Naive thymus-derived CD4-positive, alpha-beta T cell (primary cell): ENCODE data around the gene TSPAN8. TPM values are rescaled to one million over a fixed set of nuclear protein-coding genes. Genes with fewer than 3 reads are reported as not detected.

Experiments used
- ATAC-seq: fragments of 150-1000 bp; cut with Tn5 transposase; 2 replicates; pipeline ENCODE4 v1.10.0; 2021; ENCODE audit warnings: mild to moderate bottlenecking, moderate library complexity
- CTCF ChIA-PET: fragments of 350-600 bp; sonication (Branson Sonifier 250); formaldehyde crosslinking; loops from one replicate; lab custom pipeline; 2021; ENCODE audit warnings: antibody characterized with exemption; lab: Charles Lee
- POLR2A ChIA-PET: fragments of 350-600 bp; sonication (Branson Sonifier 250); formaldehyde crosslinking; loops from one replicate; lab custom pipeline; 2021; ENCODE audit warnings: antibody characterized with exemption, inconsistent platforms; lab: Charles Lee
- DNase-seq, 9 donors: peaks; one replicate each; pipeline versions ENCODE4 v3.0.0 to v3.0.0-alpha.2; 2020 to 2022; ENCODE audit warnings: mixed read lengths in 1 of 9
- H3K27ac ChIP-seq: one replicate; pipeline ENCODE4 v1.7.0; 2013; ENCODE audit warnings: mild to moderate bottlenecking, low read depth, low read length, moderate library complexity
- H3K27me3 ChIP-seq, 2 donors: one replicate each; pipeline ENCODE4 v1.7.0; 2013; ENCODE audit warnings: low read length in 2 of 2, mild to moderate bottlenecking in 2 of 2, moderate library complexity in 2 of 2; ENCODE audit not compliant: control insufficient read depth in 2 of 2, insufficient read depth in 2 of 2
- H3K36me3 ChIP-seq, 3 experiments: 1 replicate in 2 of 3; 2 replicates in 1 of 3; pipeline ENCODE4 v1.7.0; 2013; ENCODE audit warnings: low read length in 3 of 3, mild to moderate bottlenecking in 3 of 3, moderate library complexity in 1 of 3; ENCODE audit not compliant: insufficient read depth in 3 of 3, control insufficient read depth in 2 of 3
- H3K4me1 ChIP-seq, 2 donors: one replicate each; pipeline ENCODE4 v1.7.0; 2013; ENCODE audit warnings: low read length in 2 of 2, mild to moderate bottlenecking in 2 of 2, moderate library complexity in 1 of 2; ENCODE audit not compliant: control insufficient read depth in 2 of 2, insufficient read depth in 2 of 2
- H3K4me3 ChIP-seq: 2 replicates; pipeline ENCODE4 v1.7.0; 2013; ENCODE audit warnings: mild to moderate bottlenecking, low read length
- H3K9me3 ChIP-seq, 3 experiments: 1 replicate in 2 of 3; 2 replicates in 1 of 3; pipeline ENCODE4 v1.7.0; 2013; ENCODE audit warnings: low read length in 3 of 3; ENCODE audit not compliant: control insufficient read depth in 2 of 3
- H3K27ac Mint-ChIP-seq, 9 donors: one replicate each; pipeline ENCODE4 v1.8.0; 2020 to 2022; ENCODE audit warnings: mixed read lengths in 9 of 9, mild to moderate bottlenecking in 8 of 9, moderate library complexity in 5 of 9, inconsistent platforms in 2 of 9
- H3K27me3 Mint-ChIP-seq, 5 donors: one replicate each; pipeline ENCODE4 v1.8.0; 2021 to 2022; ENCODE audit warnings: mixed read lengths in 5 of 5, mild to moderate bottlenecking in 1 of 5
- H3K36me3 Mint-ChIP-seq, 5 donors: one replicate each; pipeline ENCODE4 v1.8.0; 2020 to 2022; ENCODE audit warnings: mixed read lengths in 5 of 5, mild to moderate bottlenecking in 3 of 5, inconsistent platforms in 1 of 5
- H3K4me1 Mint-ChIP-seq, 7 donors: one replicate each; pipeline ENCODE4 v1.8.0; 2020 to 2022; ENCODE audit warnings: mixed read lengths in 7 of 7, mild to moderate bottlenecking in 3 of 7, inconsistent platforms in 1 of 7
- H3K4me3 Mint-ChIP-seq, 10 donors: one replicate each; pipeline ENCODE4 v1.8.0; 2020 to 2022; ENCODE audit warnings: mild to moderate bottlenecking in 10 of 10, mixed read lengths in 10 of 10, moderate library complexity in 6 of 10, inconsistent platforms in 2 of 10
- H3K9me3 Mint-ChIP-seq, 11 donors: one replicate each; pipeline ENCODE4 v1.8.0; 2020 to 2022; ENCODE audit warnings: mixed read lengths in 11 of 11, mild to moderate bottlenecking in 4 of 11, inconsistent platforms in 1 of 11, moderate library complexity in 1 of 11
- intact Hi-C, 2 donors: fragments of 100-400 bp; cut with micrococcal nuclease; formaldehyde crosslinking; loops; one replicate each; pipeline ENCODE4 v1.15.1; 2023
- polyA plus RNA-seq, 2 donors: library from polyadenylated mRNA; unstranded; fragments of 300-500 nt; fragmentation: Illumina TruSeq; gene quantifications; one replicate each; pipeline ENCODE4 v1.2.3, GENCODE V29; 2021
- total RNA-seq, 6 experiments: library from RNA in 5 of 6; stranded (reverse) in 5 of 6; gene quantifications; 1 replicate in 5 of 6; 2 replicates in 1 of 6; pipeline ENCODE4 v1.2.3 and lab custom pipeline; 2021 to 2026

Gene TSPAN8
- total RNA-seq (not detected), polyA plus RNA-seq (not detected), total RNA-seq (lab: John Stamatoyannopoulos, UW) (not detected)

GRCh38 chr12:71157601-71158233 is at the start of gene TSPAN8:
TSPAN8 (minus strand) TSS chr12:71157999; CDS start chr12:71157678, 321 bp downstream.
- H3K4me3 ChIP-seq = no peak within 1 kb of the TSS
- H3K36me3 Mint-ChIP-seq = no peaks in the 10 kb centered on the region
- no peaks in the 10 kb centered on the region for H3K9me3 ChIP-seq
- H3K27me3 Mint-ChIP-seq = no peaks in the 10 kb centered on the region
- no peaks in the 10 kb centered on the region for H3K4me1 ChIP-seq
- H3K4me1 Mint-ChIP-seq = no peaks in the 10 kb centered on the region
- ChIA-PET CTCF (interaction anchor here (0.7 kb wide), 1 partner anchor 18 kb away, joined by 3 read pairs; no protein-coding TSS in a partner anchor), POLR2A (no interaction called here)
- ATAC-seq (no peak), DNase-seq (no peak)
- no peak within 1 kb of the TSS for H3K4me3 Mint-ChIP-seq
- H3K27ac Mint-ChIP-seq = no peak within 1 kb of the TSS
- H3K27me3 ChIP-seq = no peaks in the 10 kb centered on the region
- H3K27ac ChIP-seq = no peak within 1 kb of the TSS
- no peaks in the 10 kb centered on the region for H3K36me3 ChIP-seq
- peaks cover 0 to 5% (median 0%) of the 10 kb centered on the region in 11 donors for H3K9me3 Mint-ChIP-seq
- intact Hi-C loops = no loop called here

GRCh38 chr12:71201136-71201679 is 43.4 kb upstream of the TSPAN8 start:
- Mint-ChIP-seq H3K27me3 (peaks cover 0 to 5% (median under 1%) of the 10 kb centered on the region in 5 donors), H3K27ac (no peak overlapping the region), H3K4me3 (no peak overlapping the region), H3K36me3 (no peaks in the 10 kb centered on the region), H3K9me3 (peaks cover 0 to 5% (median under 1%) of the 10 kb centered on the region in 11 donors), H3K4me1 (no peaks in the 10 kb centered on the region)
- Histone ChIP-seq H3K9me3 (no peaks in the 10 kb centered on the region), H3K4me3 (no peak overlapping the region), H3K27ac (no peak overlapping the region), H3K36me3 (no peaks in the 10 kb centered on the region), H3K27me3 (no peaks in the 10 kb centered on the region), H3K4me1 (no peaks in the 10 kb centered on the region)
- DNase-seq (no peak), ATAC-seq (no peak)
- intact Hi-C loops = no loop called here
- ChIA-PET CTCF (interaction anchor here (0.5 kb wide), 1 partner anchor 254 kb away, joined by 3 read pairs; no protein-coding TSS in a partner anchor), POLR2A (no interaction called here)

- DNase-seq (no peak), ATAC-seq (no peak)
- intact Hi-C loops = no loop called here
- Histone ChIP-seq H3K9me3 (no peaks in the 10 kb centered on the region), H3K27ac (no peak overlapping the region), H3K36me3 (no peaks in the 10 kb centered on the region), H3K4me3 (no peak overlapping the region), H3K27me3 (no peaks in the 10 kb centered on the region), H3K4me1 (no peaks in the 10 kb centered on the region)
- H3K4me1 Mint-ChIP-seq = no peaks in the 10 kb centered on the region
- ChIA-PET POLR2A (no interaction called here), CTCF (no interaction called here)
- H3K27ac Mint-ChIP-seq = no peak overlapping the region
- peaks cover 0 to 5% (median 0%) of the 10 kb centered on the region in 11 donors for H3K9me3 Mint-ChIP-seq
- H3K4me3 Mint-ChIP-seq = no peak overlapping the region
- H3K27me3 Mint-ChIP-seq = peaks cover 0 to 5% (median 0%) of the 10 kb centered on the region in 5 donors
- no peaks in the 10 kb centered on the region for H3K36me3 Mint-ChIP-seq
Observed at GRCh38 chr12:71200706-71201105, 42.9 kb upstream of the TSPAN8 start.

- Mint-ChIP-seq H3K36me3 (no peaks in the 10 kb centered on the region), H3K4me3 (no peak overlapping the region), H3K4me1 (no peaks in the 10 kb centered on the region), H3K9me3 (peaks cover 0 to 5% (median 0%) of the 10 kb centered on the region in 11 donors), H3K27me3 (peaks cover 0 to 5% (median 0%) of the 10 kb centered on the region in 5 donors), H3K27ac (no peak overlapping the region)
- ATAC-seq (no peak), DNase-seq (no peak)
- H3K36me3 ChIP-seq = no peaks in the 10 kb centered on the region
- H3K27me3 ChIP-seq = no peaks in the 10 kb centered on the region
- no peaks in the 10 kb centered on the region for H3K4me1 ChIP-seq
- intact Hi-C loops = no loop called here
- no peak overlapping the region for H3K27ac ChIP-seq
- ChIA-PET POLR2A (no interaction called here), CTCF (no interaction called here)
- no peaks in the 10 kb centered on the region for H3K9me3 ChIP-seq
- H3K4me3 ChIP-seq = no peak overlapping the region
Observed at GRCh38 chr12:71197460-71197859, 39.7 kb upstream of the TSPAN8 start.

GRCh38 chr12:71195338-71195896 is 37.6 kb upstream of the TSPAN8 start:
- POLR2A ChIA-PET = no interaction called here
- H3K4me1 ChIP-seq = no peaks in the 10 kb centered on the region
- Mint-ChIP-seq H3K4me3 (no peak overlapping the region), H3K27ac (no peak overlapping the region), H3K36me3 (no peaks in the 10 kb centered on the region), H3K4me1 (no peaks in the 10 kb centered on the region), H3K9me3 (peaks cover 0 to 5% (median 0%) of the 10 kb centered on the region in 11 donors), H3K27me3 (peaks cover 0 to 5% (median 0%) of the 10 kb centered on the region in 5 donors)
- no peaks in the 10 kb centered on the region for H3K9me3 ChIP-seq
- no peak overlapping the region for H3K27ac ChIP-seq
- ATAC-seq = no peak
- no peaks in the 10 kb centered on the region for H3K36me3 ChIP-seq
- intact Hi-C loops = no loop called here
- H3K4me3 ChIP-seq = no peak overlapping the region
- H3K27me3 ChIP-seq = no peaks in the 10 kb centered on the region
- DNase-seq = no peak
- CTCF ChIA-PET = no interaction called here

GRCh38 chr12:71194657-71195056 is 36.9 kb upstream of the TSPAN8 start:
- Mint-ChIP-seq H3K36me3 (no peaks in the 10 kb centered on the region), H3K4me1 (no peaks in the 10 kb centered on the region), H3K4me3 (no peak overlapping the region), H3K27ac (no peak overlapping the region), H3K27me3 (peaks cover 0 to 5% (median 0%) of the 10 kb centered on the region in 5 donors), H3K9me3 (peaks cover 0 to 6% (median 0%) of the 10 kb centered on the region in 11 donors)
- intact Hi-C loops = no loop called here
- ATAC-seq (no peak), DNase-seq (no peak)
- Histone ChIP-seq H3K27ac (no peak overlapping the region), H3K36me3 (no peaks in the 10 kb centered on the region), H3K9me3 (no peaks in the 10 kb centered on the region), H3K27me3 (no peaks in the 10 kb centered on the region), H3K4me3 (no peak overlapping the region), H3K4me1 (no peaks in the 10 kb centered on the region)
- CTCF ChIA-PET = no interaction called here
- POLR2A ChIA-PET = no interaction called here
